H9 (cell line): ENCODE data around the gene RGS3. TPM values are rescaled to one million over a fixed set of nuclear protein-coding genes. Genes with fewer than 3 reads are reported as not detected.

Source experiments
- DNase-seq: peaks from one replicate; pipeline ENCODE4 v3.0.0-alpha.2; 2017
- H2AFZ ChIP-seq: one replicate; pipeline ENCODE4 v1.6.1; 2013; ENCODE audit warnings: mild to moderate bottlenecking, low read length, control low read depth, moderate library complexity
- H2AK5ac ChIP-seq: 2 replicates; pipeline ENCODE4 v1.6.1; 2013; ENCODE audit warnings: low read length, control low read depth, mixed read lengths; ENCODE audit not compliant: insufficient read length
- H2BK120ac ChIP-seq: one replicate; pipeline ENCODE4 v1.6.1; 2013; ENCODE audit warnings: low read depth, mild to moderate bottlenecking, low read length, control low read depth, inconsistent platforms; ENCODE audit not compliant: poor library complexity, severe bottlenecking
- H2BK12ac ChIP-seq: 2 replicates; pipeline ENCODE4 v1.6.1; 2013; ENCODE audit warnings: low read length, control low read depth, mixed read lengths, low read depth; ENCODE audit not compliant: insufficient read length
- H2BK15ac ChIP-seq: 2 replicates; pipeline ENCODE4 v1.6.1; 2013; ENCODE audit warnings: low read depth, low read length, control low read depth
- H2BK20ac ChIP-seq: one replicate; pipeline ENCODE4 v1.6.1; 2013; ENCODE audit warnings: low read depth, mild to moderate bottlenecking, low read length, control low read depth, inconsistent platforms; ENCODE audit not compliant: poor library complexity, severe bottlenecking
- H2BK5ac ChIP-seq: 2 replicates; pipeline ENCODE4 v1.6.1; 2013; ENCODE audit warnings: low read length, control low read depth, mixed read lengths; ENCODE audit not compliant: insufficient read length
- H3K14ac ChIP-seq: 2 replicates; pipeline ENCODE4 v1.6.1; 2013; ENCODE audit warnings: low read length, control low read depth; ENCODE audit not compliant: insufficient read depth
- H3K18ac ChIP-seq: 2 replicates; pipeline ENCODE4 v1.6.1; 2013; ENCODE audit warnings: low read depth, mild to moderate bottlenecking, mixed read lengths, low read length, control low read depth; ENCODE audit not compliant: insufficient read length
- H3K23ac ChIP-seq: 2 replicates; pipeline ENCODE4 v1.6.1; 2013; ENCODE audit warnings: low read length, control low read depth, mixed read lengths, low read depth; ENCODE audit not compliant: insufficient read length
- H3K23me2 ChIP-seq: 2 replicates; pipeline ENCODE4 v1.6.1; 2013; ENCODE audit warnings: low read depth, mild to moderate bottlenecking, mixed read lengths, low read length, control low read depth; ENCODE audit not compliant: insufficient read length, poor library complexity, severe bottlenecking
- H3K27ac ChIP-seq: 2 replicates; pipeline ENCODE4 v1.5.1; 2013; ENCODE audit warnings: low read length, control low read depth, mixed read lengths, low read depth; ENCODE audit not compliant: insufficient read length
- H3K27me3 ChIP-seq: 2 replicates; pipeline ENCODE4 v1.6.1; 2013; ENCODE audit warnings: low read length, control low read depth, inconsistent platforms; ENCODE audit not compliant: insufficient read depth
- H3K4ac ChIP-seq: 2 replicates; pipeline ENCODE4 v1.6.1; 2013; ENCODE audit warnings: low read depth, mild to moderate bottlenecking, control low read depth, inconsistent platforms, low read length, moderate library complexity
- H3K4me1 ChIP-seq: 2 replicates; pipeline ENCODE4 v1.6.1; 2013; ENCODE audit warnings: low read length, control low read depth, inconsistent platforms; ENCODE audit not compliant: insufficient read depth
- H3K4me2 ChIP-seq: 2 replicates; pipeline ENCODE4 v1.6.1; 2013; ENCODE audit warnings: low read length, control low read depth, mixed read lengths; ENCODE audit not compliant: insufficient read length, insufficient read depth
- H3K56ac ChIP-seq: 2 replicates; pipeline ENCODE4 v1.6.1; 2013; ENCODE audit warnings: low read depth, mild to moderate bottlenecking, mixed read lengths, low read length, control low read depth; ENCODE audit not compliant: insufficient read length
- H3K79me1 ChIP-seq: 2 replicates; pipeline ENCODE4 v1.6.1; 2013; ENCODE audit warnings: low read depth, mild to moderate bottlenecking, moderate library complexity, low read length, control low read depth, inconsistent platforms; ENCODE audit not compliant: insufficient read depth, poor library complexity, severe bottlenecking
- H3K79me2 ChIP-seq: 2 replicates; pipeline ENCODE4 v1.6.1; 2013; ENCODE audit warnings: low read length, control low read depth, inconsistent platforms; ENCODE audit not compliant: insufficient read depth
- H3K9ac ChIP-seq: 2 replicates; pipeline ENCODE4 v1.6.1; 2013; ENCODE audit warnings: low read length, control low read depth, mixed read lengths; ENCODE audit not compliant: insufficient read length; ENCODE audit errors: extremely low read depth
- H3K9me3 ChIP-seq: one replicate; pipeline ENCODE4 v1.6.1; 2013; ENCODE audit warnings: low read depth, low read length, inconsistent platforms; ENCODE audit not compliant: control insufficient read depth
- H3T11ph ChIP-seq: one replicate; pipeline ENCODE4 v1.6.1; 2013; ENCODE audit warnings: mild to moderate bottlenecking, low read length, control low read depth, inconsistent platforms
- H4K20me1 ChIP-seq: one replicate; pipeline ENCODE4 v1.6.1; 2013; ENCODE audit not compliant: control insufficient read depth, insufficient read length, insufficient read depth
- H4K5ac ChIP-seq: 2 replicates; pipeline ENCODE4 v1.6.1; 2013; ENCODE audit warnings: low read depth, mild to moderate bottlenecking, mixed read lengths, low read length, control low read depth; ENCODE audit not compliant: insufficient read length
- H4K8ac ChIP-seq: replicated peaks from 2 replicates; pipeline ENCODE4 v1.6.1; 2013; ENCODE audit warnings: low read length, control low read depth, mixed read lengths, low read depth; ENCODE audit not compliant: insufficient read length
- H4K91ac ChIP-seq: 2 replicates; pipeline ENCODE4 v1.6.1; 2013; ENCODE audit warnings: low read depth, mild to moderate bottlenecking, moderate library complexity, mixed read lengths, low read length, control low read depth; ENCODE audit not compliant: insufficient read length
- H3K27ac Mint-ChIP-seq, 3 experiments: 2 replicates in 2 of 3; 3 replicates in 1 of 3; pipeline ENCODE4 v1.8.0; 2020 to 2021; ENCODE audit warnings: mixed read lengths in 3 of 3, mild to moderate bottlenecking in 1 of 3, moderate library complexity in 1 of 3
- H3K27me3 Mint-ChIP-seq: 2 replicates; pipeline ENCODE4 v1.8.0; 2021; ENCODE audit warnings: low read depth, mild to moderate bottlenecking, moderate library complexity, mixed read lengths
- H3K36me3 Mint-ChIP-seq, 3 experiments: 2 replicates in 2 of 3; 3 replicates in 1 of 3; pipeline ENCODE4 v1.8.0; 2020 to 2021; ENCODE audit warnings: low read depth in 3 of 3, mixed read lengths in 3 of 3; ENCODE audit not compliant: insufficient read depth in 1 of 3
- H3K4me1 Mint-ChIP-seq, 2 experiments: 2 replicates each; pipeline ENCODE4 v1.8.0; 2020; ENCODE audit warnings: mixed read lengths in 2 of 2
- H3K4me3 Mint-ChIP-seq, 2 experiments: 2 replicates in 1 of 2; 3 replicates in 1 of 2; pipeline ENCODE4 v1.8.0; 2020 to 2021; ENCODE audit warnings: mild to moderate bottlenecking in 2 of 2, mixed read lengths in 2 of 2, moderate library complexity in 1 of 2
- H3K9me3 Mint-ChIP-seq, 2 experiments: 2 replicates in 1 of 2; 3 replicates in 1 of 2; pipeline ENCODE4 v1.8.0; 2020; ENCODE audit warnings: mild to moderate bottlenecking in 2 of 2, mixed read lengths in 2 of 2, moderate library complexity in 1 of 2
- CTCF ChIP-seq: fragments of 200-600 bp; sonication (generic); conservative IDR thresholded peaks from 3 replicates; pipeline ENCODE4 v1.8.0; 2021; ENCODE audit warnings: antibody characterized with exemption, mild to moderate bottlenecking
- WGBS: extraction: QIAGEN DNeasy Blood & Tissue Kit; methylation state at CpG from one replicate; pipeline ENCODE4 v1.1.7; 2013; ENCODE audit warnings: missing lambda C conversion rate, low lambda C conversion rate, mixed read lengths; ENCODE audit not compliant: insufficient read length; ENCODE audit errors: extremely low coverage; 5-methylcytosine and 5-hydroxymethylcytosine counted together
- total RNA-seq: library from RNA; stranded (reverse); gene quantifications from 2 replicates; pipeline ENCODE4 v1.2.1, GENCODE V29; 2021

RGS3 gene
- total RNA-seq, 1 experiment from 2014 or later = 13.9 TPM

- no peak overlapping the region for H4K8ac ChIP-seq
- H3K27ac Mint-ChIP-seq = peak overlapping the region in 2 of 3 experiments; percentile 41 to 67; a peak in 2 of 7 replicates
- H2BK15ac ChIP-seq = no peak overlapping the region
- H3T11ph ChIP-seq = no peak overlapping the region
- no peak overlapping the region for H2BK120ac ChIP-seq
- no peaks in the 10 kb centered on the region for H3K9me3 Mint-ChIP-seq
- H3K9ac ChIP-seq = no peak overlapping the region
- peaks cover 2% of the 10 kb centered on the region; the same call in 1 of the 2 replicates for H3K4me1 ChIP-seq
- H3K4me3 Mint-ChIP-seq = no peak overlapping the region
- peaks cover 5% of the 10 kb centered on the region for H3K27me3 Mint-ChIP-seq
- no peak overlapping the region for H2AFZ ChIP-seq
- H3K56ac ChIP-seq = no peak overlapping the region
- DNase-seq = peak; percentile 25
- no peak for TF ChIP-seq CTCF
- no peak overlapping the region for H2BK5ac ChIP-seq
- H2BK20ac ChIP-seq = no peak overlapping the region
- H2BK12ac ChIP-seq = no peak overlapping the region
- H3K14ac ChIP-seq = no peak overlapping the region
- H2AK5ac ChIP-seq = no peak overlapping the region
- H3K27me3 ChIP-seq = no peaks in the 10 kb centered on the region
- H3K4me2 ChIP-seq = no peak overlapping the region
- no peaks in the 10 kb centered on the region for H3K9me3 ChIP-seq
- H3K18ac ChIP-seq = no peak overlapping the region
- H4K91ac ChIP-seq = no peak overlapping the region
- no peak overlapping the region for H3K4ac ChIP-seq
- H3K23ac ChIP-seq = no peak overlapping the region
- H4K20me1 ChIP-seq = no peaks in the 10 kb centered on the region
- H3K36me3 Mint-ChIP-seq = no peaks in the 10 kb centered on the region; a peak in 1 of 7 replicates
- H3K27ac ChIP-seq = no peak overlapping the region
- H3K79me1 ChIP-seq = no peaks in the 10 kb centered on the region
- no peaks in the 10 kb centered on the region for H3K79me2 ChIP-seq
- H3K23me2 ChIP-seq = no peaks in the 10 kb centered on the region
- peaks cover 28 to 43% of the 10 kb centered on the region in 2 experiments for H3K4me1 Mint-ChIP-seq
- H4K5ac ChIP-seq = no peak overlapping the region
- WGBS = no CpG with 5 or more reads among the region's 14 CpGs
Measured at GRCh38 chr9:113614843-113615648, 151.5 kb downstream of the RGS3 start.
